NCI-H2029 (cell line): ENCODE data around the gene DNAJC6.
"Not testable (repeated sequence)": the region's sequence is repeated elsewhere in the genome, so short reads cannot be mapped to it uniquely, and the experiment has no call there.

Experiments
- DNase-seq: peaks from one replicate; lab custom pipeline; 2025; lab: John Stamatoyannopoulos, UW

The DNAJC6 gene

GRCh38 chr1:65357291-65357960 lies 48.1 kb downstream of the DNAJC6 start:
- no peak for DNase-seq

DNA sequence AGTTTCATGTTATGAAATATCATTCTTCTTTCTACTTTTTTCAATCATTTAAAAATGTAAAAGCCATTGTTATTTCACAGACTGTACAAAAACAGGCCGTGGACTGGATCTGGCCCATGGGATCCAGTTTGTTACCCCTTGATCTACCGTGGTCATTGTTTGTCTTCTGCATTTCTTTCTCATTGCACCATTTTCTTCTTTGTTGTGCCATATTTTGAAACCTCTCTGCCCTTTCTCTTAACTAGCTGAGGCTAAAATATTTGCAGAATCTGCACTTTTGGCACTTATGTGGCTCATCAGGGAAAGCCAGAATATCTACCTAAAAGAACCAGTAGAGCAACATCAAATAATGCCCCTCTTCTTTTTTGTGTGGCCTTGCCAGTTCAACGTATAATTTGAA lies 50.5 kb downstream of the DNAJC6 start:
- DNase-seq: no peak

- no peak for DNase-seq
Measured at GRCh38 chr1:65360648-65361047, 51.3 kb downstream of the DNAJC6 start.

GRCh38 chr1:65362545-65362944 lies 53.2 kb downstream of the DNAJC6 start:
- peak; percentile 7 for DNase-seq

- no peak for DNase-seq
Measured at GRCh38 chr1:65363484-65363883, 54.1 kb downstream of the DNAJC6 start.

- no peak for DNase-seq
Measured at GRCh38 chr1:65368403-65368802, 59.1 kb downstream of the DNAJC6 start.

DNA sequence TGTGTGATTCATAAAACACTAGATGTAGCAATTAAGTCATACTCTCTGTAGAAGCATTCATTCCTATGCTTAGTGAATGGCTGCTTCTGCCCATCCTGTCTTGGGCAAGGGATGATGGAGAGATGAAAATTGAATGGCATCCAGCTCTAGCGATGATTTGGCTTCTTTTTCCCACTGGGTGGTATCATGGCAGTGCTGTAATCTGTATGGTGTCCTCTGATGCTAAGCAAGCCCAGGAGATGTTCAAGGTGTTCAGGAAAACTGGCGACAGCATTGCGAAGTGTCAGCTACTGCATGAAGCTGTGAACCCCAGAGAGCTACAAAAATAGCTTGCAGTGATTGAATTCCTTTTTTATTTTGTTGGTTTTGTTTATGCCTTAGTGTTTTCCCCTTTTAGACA lies 62.2 kb downstream of the DNAJC6 start:
- DNase-seq: no peak

- no peak for DNase-seq
Measured at GRCh38 chr1:65372557-65372956, 63.2 kb downstream of the DNAJC6 start.

DNA sequence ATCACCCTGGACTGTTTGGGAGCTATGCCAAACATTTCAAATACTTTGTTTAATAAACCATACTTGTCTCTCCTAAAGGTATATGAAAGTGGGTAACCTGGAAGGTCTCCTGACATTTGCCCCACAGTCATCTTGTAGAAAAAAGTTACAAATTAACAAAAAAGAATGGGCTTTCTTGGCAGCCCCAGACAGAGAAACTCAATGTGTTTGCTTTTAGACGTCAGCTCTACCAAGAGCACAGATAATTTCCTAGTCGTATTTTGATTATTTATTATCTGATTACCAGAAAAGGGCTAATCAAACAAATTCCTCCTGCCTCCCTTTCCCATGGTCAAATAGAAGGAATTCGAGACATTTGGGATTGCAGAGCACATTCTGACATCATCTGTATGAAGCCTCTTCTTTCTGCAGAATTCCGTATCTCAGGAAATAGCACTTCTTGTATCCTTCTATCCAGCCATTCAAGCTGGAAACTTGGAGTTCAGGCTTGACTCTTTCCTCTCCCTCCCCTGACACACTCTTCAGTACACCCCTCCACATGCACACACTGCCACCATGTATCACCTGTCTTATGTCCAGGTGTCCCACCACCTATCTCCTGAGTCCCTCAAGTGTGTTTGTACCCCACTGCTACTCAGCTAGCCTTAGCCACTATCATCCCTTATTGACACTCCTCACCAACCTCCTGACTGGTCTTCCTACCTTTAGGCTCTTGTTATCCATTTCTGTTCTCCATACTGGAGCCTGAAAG lies 68.3 kb downstream of the DNAJC6 start:
- DNase-seq: no peak

DNA sequence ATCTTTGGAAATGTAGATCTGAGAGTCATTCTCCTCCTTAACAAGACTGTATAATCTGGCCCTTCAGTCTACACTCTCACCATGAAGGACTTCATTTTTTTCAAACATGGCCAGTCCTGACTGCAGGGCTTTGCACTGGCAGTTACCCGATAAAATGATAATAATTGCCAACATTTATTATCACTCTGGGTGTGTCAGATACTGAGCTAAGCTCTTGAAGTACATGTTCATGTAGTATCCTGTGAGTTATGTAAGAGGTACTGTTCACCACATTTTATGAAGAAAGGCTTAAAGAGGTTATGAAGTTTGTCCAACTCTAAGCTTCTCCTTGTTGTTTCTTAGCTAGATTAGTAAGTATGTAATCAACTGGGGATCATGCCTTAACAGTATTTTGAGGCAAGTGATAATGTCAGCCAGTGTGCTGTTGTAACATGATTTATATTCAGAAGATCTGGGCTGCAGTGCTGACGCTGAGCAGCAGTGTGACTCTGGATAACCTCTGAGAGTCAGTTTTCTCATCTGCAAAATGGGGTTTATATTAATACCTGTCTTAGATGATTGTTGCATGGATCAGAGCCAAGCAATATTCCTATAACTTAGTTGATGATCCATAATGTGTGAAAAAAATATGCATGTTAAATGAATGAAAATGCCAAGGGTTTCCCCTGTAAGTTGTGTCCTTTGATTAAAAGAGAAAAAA lies 69.1 kb downstream of the DNAJC6 start:
- no peak for DNase-seq

DNA sequence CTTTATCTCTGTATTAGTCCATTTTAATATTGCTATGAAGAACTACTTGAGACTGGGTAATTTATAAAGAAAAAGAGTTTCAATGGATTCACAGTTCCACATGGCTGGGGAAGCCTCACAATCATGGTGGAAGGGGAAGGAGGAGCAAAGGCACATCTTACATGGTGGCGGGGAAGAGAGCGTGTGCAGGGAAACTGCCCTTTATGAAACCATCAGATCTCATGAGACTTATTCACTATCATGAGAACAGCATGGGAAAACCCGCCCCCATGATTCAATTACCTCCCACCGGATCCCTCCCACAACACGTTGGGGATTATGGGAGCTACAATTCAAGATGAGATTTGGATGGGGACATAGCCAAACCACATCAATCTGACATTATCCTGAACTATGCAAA lies 75.1 kb downstream of the DNAJC6 start:
- not testable (repeated sequence) for DNase-seq

DNA sequence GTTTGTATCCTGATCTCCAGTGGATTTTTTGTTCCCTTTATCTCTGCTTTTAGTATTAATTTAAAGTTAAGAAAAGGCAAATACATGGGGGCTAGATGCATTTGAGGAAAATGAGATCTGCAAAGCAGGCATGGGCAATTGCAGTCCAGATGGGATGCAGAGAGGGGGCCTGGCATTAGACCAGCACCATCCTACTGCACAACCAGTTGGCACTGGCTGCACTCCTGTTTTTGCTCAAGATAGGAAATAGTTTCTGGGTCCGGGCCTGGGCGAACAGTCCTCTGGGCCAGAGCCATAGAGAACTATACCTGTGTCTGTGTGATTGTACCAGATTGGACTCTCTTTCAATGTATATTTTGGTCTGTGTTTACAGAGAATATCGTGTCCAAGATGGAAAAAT lies 77.1 kb downstream of the DNAJC6 start:
- no peak for DNase-seq

GRCh38 chr1:65387821-65388220 lies 78.5 kb downstream of the DNAJC6 start:
- no peak for DNase-seq

- DNase-seq: no peak
Measured at GRCh38 chr1:65388908-65389695, 79.8 kb downstream of the DNAJC6 start.

DNA sequence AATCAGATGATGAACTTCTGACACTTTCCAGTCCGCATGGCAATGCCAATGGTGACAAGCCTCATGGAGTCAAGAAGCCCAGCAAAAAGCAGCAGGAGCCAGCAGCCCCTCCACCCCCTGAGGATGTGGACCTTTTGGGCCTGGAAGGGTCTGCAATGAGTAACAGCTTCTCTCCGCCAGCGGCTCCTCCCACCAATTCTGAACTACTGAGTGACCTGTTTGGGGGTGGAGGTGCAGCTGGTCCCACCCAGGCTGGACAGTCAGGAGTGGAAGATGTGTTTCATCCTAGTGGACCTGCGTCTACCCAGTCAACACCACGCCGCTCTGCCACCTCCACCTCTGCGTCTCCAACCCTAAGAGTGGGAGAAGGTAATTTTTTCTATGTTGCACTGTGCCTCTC lies 83.2 kb downstream of the DNAJC6 start:
- DNase-seq: no peak

- no peak for DNase-seq
Measured at GRCh38 chr1:65393347-65393746, 84.0 kb downstream of the DNAJC6 start.

- DNase-seq: no peak
Measured at GRCh38 chr1:65393928-65394327, 84.6 kb downstream of the DNAJC6 start.

- DNase-seq: peak; percentile 49
Measured at GRCh38 chr1:65395887-65396612, 86.7 kb downstream of the DNAJC6 start.

- no peak for DNase-seq
Measured at GRCh38 chr1:65398083-65398482, 88.7 kb downstream of the DNAJC6 start.

DNA sequence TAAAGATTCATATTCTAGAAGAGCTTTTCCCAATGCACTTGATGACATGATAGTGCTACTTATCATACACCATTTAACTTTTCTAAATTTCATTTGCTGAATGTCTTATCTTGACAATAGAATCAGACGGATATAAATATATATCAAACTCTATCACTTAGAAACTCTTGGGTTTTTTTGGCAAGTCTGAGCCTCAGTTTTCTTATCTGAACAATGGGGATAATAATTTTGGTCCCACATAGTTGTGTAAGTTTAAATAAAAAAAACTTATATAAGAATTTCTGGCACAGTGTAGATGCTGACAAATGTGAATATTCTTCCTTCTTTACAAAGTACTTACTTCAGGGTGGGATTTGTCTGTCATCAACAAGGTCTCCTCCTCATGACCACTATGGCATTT lies 89.7 kb downstream of the DNAJC6 start:
- DNase-seq: no peak

DNA sequence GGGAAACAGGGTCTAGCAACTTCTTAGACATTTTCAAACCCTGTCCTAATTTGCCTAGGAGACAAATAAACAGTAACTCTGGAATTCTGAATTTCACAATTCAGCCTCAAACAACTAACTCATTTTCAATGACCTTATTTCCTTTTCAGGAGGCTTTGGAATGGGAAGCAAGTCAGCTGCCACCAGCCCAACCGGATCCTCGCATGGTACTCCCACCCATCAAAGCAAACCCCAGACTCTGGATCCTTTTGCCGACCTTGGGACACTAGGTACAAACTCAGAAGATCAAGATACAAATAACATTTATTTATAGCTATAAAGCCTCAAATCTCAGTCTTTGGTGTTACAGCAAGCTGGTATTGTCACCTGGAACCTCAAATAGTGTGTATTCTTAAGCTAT lies 92.3 kb downstream of the DNAJC6 start:
- no peak for DNase-seq

DNA sequence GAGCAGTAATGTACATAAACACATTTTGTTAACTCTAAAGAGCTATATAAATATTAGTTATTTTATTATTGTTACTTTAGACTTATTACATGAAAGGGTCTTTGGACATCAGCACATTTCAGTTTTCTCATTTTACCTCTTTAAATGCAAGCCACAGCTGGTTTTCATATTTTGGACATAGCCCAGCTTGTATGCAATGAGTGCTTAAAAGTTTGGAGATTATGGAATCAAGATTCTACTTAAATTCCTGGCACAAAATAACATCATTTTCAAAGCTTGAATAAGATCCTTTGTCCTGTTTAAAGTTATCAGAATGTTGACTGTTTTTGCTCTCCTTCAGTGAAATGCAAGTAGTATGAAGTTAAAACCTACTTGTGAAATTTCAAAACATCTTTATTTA lies 95.6 kb downstream of the DNAJC6 start:
- no peak for DNase-seq
